Measurements from ENCODE around the gene PPM1F. TPM values are rescaled to one million over a fixed set of nuclear protein-coding genes. Genes with fewer than 3 reads are reported as not detected.

The PPM1F gene
- total and polyA plus RNA-seq, 2 donors from 2014 or later = 13.8 to 42.5 TPM

DNA sequence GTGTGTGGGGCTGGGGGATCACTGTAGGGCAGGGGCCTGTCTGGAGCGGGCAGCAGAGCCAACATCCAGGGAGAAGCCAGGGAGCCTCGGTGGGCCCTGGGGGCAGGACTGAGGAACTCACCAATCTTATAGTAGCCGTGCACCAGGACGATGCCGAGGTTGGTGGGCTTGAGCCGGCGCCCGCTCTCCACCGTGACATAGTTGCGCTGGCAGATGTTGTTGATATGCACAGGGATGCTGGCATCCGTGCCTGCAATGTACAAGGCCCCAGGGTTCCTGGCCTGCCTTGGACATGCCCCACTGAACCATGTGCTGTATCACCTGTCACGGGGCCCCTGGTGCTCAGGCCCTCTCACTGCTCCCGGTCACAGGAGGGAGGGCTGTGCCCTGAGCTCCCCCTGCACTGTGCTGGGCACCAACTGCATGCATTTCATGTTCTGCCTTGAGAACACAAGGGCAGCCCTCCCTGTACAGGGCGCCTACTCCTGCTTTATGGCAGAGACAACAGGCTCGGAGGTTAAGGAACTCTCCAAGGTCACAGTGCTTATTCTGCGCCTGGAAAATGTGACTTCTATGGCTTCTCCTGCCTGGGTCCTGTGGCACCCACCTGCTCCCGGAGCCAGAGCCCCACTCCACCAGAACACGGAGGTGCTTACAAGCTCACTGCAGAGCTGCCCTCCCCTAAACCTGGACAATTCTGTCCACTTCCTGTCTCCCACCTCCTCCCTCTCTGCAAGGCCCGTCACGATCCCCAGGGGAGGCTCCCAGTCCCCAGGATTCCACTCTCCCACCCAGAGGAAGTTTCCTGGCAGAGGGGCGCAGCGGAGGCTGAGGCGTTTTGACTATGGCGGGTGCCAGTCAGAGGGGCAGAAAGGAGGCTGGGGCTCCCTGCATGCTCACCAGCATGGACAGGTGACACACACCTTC, 7.8 kb upstream of the PPM1F start:
- Histone ChIP-seq H3K27ac (ENCODE audit: low read depth in 2 of 2, low read length in 2 of 2) (no peak overlapping the region), H3K27me3 (ENCODE audit: control insufficient read depth, insufficient read depth, low read length) (no peaks in the 10 kb centered on the region), H3K9me3 (ENCODE audit: control insufficient read depth in 2 of 3, insufficient read depth in 1 of 3, low read length in 3 of 3) (no peaks in the 10 kb centered on the region), H3K4me3 (ENCODE audit: low read length in 3 of 3) (no peak overlapping the region), H3K36me3 (ENCODE audit: control insufficient read depth in 2 of 3, insufficient read depth in 3 of 3, low read length in 3 of 3) (peaks cover 0 to 41% (median 23%) of the 10 kb centered on the region in 3 donors), H3K9ac (ENCODE audit: low read length in 3 of 3) (no peak overlapping the region), H3K4me1 (ENCODE audit: control insufficient read depth in 2 of 3, insufficient read depth in 2 of 3, low read depth in 1 of 3, low read length in 3 of 3) (no peaks in the 10 kb centered on the region)
- DNase-seq (peak in 1 of 5 donors; percentile 38), FAIRE-seq (no peak)
- TF ChIP-seq, protein P1, sequence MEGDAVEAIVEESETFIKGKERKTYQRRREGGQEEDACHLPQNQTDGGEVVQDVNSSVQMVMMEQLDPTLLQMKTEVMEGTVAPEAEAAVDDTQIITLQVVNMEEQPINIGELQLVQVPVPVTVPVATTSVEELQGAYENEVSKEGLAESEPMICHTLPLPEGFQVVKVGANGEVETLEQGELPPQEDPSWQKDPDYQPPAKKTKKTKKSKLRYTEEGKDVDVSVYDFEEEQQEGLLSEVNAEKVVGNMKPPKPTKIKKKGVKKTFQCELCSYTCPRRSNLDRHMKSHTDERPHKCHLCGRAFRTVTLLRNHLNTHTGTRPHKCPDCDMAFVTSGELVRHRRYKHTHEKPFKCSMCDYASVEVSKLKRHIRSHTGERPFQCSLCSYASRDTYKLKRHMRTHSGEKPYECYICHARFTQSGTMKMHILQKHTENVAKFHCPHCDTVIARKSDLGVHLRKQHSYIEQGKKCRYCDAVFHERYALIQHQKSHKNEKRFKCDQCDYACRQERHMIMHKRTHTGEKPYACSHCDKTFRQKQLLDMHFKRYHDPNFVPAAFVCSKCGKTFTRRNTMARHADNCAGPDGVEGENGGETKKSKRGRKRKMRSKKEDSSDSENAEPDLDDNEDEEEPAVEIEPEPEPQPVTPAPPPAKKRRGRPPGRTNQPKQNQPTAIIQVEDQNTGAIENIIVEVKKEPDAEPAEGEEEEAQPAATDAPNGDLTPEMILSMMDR (IDR thresholded peaks at IDR 0.05; ENCODE audit: borderline replicate concordance, extremely low read depth, insufficient read depth) = no peak
- intact Hi-C loops (cut with DNase I) = no loop called here

DNA sequence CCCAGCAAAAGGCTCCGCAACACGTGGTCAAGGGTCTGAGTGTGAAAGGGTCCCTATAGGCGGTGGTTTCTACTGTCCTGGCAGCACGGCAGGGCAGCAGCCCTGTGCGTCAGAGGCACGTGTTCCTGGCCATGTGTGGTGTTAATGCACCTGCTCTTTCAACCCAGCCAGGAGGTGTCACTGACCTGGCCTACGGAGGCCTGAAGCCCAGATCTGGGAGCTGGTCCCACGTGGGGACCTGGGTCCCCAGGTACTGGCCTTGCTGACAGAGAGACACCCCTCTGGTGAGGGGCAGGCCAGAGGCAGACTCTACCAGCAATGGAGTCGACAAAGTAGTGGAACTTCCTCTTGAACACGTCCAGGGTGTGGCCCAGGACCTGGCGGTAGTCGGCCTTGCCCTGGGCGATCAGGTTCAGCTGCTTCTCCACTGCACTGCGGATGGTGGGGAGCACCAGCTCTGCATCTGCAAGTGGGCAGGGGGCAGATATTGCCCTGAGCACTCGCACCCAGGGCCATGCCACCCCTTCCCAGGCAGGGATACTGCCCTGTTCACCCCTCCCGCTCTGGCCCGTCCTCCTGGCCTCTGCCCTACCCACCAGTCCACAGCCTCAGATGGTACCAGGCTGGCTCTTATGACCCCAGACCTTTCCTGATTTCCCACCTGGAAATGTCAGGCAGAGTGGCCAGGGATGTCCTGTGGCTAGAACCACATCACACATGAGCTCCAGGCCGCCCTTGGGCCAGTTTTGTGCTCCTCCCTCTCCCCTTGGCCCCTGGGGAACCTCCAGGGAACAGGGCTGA, 6.8 kb upstream of the PPM1F start:
- intact Hi-C loops (cut with DNase I) = no loop called here
- DNase-seq = no peak
- Histone ChIP-seq H3K4me1 (ENCODE audit: control insufficient read depth in 2 of 3, insufficient read depth in 2 of 3, low read depth in 1 of 3, low read length in 3 of 3) (no peaks in the 10 kb centered on the region), H3K27me3 (ENCODE audit: control insufficient read depth, insufficient read depth, low read length) (no peaks in the 10 kb centered on the region), H3K4me3 (ENCODE audit: low read length in 3 of 3) (no peak overlapping the region), H3K9me3 (ENCODE audit: control insufficient read depth in 2 of 3, insufficient read depth in 1 of 3, low read length in 3 of 3) (no peaks in the 10 kb centered on the region), H3K27ac (ENCODE audit: low read depth in 2 of 2, low read length in 2 of 2) (no peak overlapping the region), H3K9ac (ENCODE audit: low read length in 3 of 3) (no peak overlapping the region), H3K36me3 (ENCODE audit: control insufficient read depth in 2 of 3, insufficient read depth in 3 of 3, low read length in 3 of 3) (peaks cover 0 to 34% (median 19%) of the 10 kb centered on the region in 3 donors)
- TF ChIP-seq, protein P1 (IDR thresholded peaks at IDR 0.05; ENCODE audit: borderline replicate concordance, extremely low read depth, insufficient read depth) = no peak
- no peak for FAIRE-seq

DNA sequence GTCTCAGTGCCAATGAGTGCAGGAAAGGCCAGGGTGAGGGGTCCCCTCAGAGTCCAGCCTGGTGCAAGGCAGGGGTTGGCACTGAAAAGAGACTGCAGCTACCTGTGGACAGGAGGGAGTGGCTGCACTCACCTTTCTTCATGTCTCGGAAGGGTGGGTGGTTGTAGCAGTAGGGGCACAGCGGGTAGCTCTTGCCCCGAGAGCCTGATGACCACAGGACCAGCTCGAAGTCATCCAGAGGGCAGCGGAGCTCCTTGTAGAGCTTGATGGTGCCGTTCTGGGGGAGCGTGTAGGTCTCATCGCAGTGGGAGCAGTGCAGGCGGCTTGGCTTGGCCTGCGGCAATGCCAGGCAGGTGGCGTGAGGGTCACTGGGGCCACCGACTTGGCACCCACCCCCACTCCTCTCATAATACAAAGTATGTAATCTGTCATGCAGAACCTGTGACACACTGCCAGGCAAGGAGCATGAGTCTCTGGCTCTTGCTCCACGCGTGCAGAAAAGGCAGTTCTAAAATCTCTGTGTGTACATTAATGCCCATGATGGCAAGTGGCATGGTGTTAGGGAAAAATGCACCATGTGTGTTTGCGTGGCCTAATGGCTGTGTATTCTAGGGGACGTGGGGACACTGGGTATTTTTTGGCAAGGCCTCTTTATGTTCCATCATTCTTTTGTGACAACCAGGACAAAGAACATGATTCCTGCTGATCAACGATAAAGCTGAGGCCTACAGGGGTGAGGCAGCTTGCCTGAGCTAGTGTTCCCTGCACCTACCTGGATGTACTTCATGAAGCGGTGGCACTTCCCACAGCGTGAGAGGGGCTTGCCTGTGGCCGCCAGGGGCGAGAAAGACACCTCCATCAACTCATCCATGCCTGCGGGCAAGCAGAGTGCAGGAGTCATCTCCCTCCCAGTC, 6.0 kb upstream of the PPM1F start:
- Histone ChIP-seq H3K27ac (ENCODE audit: low read depth in 2 of 2, low read length in 2 of 2) (no peak overlapping the region), H3K4me3 (ENCODE audit: low read length in 3 of 3) (no peak overlapping the region), H3K4me1 (ENCODE audit: control insufficient read depth in 2 of 3, insufficient read depth in 2 of 3, low read depth in 1 of 3, low read length in 3 of 3) (no peaks in the 10 kb centered on the region), H3K9ac (ENCODE audit: low read length in 3 of 3) (no peak overlapping the region), H3K27me3 (ENCODE audit: control insufficient read depth, insufficient read depth, low read length) (no peaks in the 10 kb centered on the region), H3K36me3 (ENCODE audit: control insufficient read depth in 2 of 3, insufficient read depth in 3 of 3, low read length in 3 of 3) (peaks cover 0 to 29% (median 16%) of the 10 kb centered on the region in 3 donors), H3K9me3 (ENCODE audit: control insufficient read depth in 2 of 3, insufficient read depth in 1 of 3, low read length in 3 of 3) (no peaks in the 10 kb centered on the region)
- no peak for FAIRE-seq
- TF ChIP-seq, protein P1 (IDR thresholded peaks at IDR 0.05; ENCODE audit: borderline replicate concordance, extremely low read depth, insufficient read depth) = no peak
- intact Hi-C loops (cut with DNase I) = no loop called here
- DNase-seq = no peak
